ENCODE data around the gene CHD9NB.

DNA sequence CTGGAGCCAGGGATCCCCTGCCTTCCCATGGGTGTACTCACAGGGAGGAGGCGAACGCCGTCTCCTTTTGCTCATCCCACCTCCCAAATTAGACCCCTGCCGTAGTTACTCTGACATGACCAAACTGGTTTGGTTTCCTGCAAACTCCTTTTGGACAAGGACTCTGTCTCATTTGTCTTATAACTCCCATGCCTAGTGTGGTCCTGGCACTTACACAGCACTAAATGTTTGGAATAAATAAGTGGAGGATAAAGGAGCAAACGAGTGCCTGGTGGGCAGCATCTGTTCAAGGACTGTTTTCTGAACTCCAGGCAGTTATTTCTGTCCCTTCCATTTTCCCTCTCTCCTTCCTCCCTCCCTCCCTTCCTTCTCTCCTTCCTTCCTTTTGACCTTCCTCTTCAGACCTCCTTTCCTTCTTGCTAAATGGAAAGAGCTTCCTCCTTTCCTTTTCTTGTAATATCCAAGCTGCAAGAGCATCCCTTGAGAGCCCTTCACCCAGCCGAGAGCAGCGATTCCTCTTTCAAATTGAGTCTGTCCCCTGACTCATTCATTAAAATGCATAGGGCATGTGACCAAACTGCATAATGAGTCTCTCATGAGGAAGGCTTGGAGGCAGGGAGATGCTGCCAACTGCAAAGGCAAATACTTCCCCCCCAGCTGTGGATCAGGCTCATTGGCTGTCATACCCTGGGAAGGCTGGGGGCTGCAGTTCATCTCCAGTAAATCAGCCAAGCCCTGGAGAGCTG, 38.9 kb upstream of the CHD9NB start:
- TF ChIP-seq, protein P1, sequence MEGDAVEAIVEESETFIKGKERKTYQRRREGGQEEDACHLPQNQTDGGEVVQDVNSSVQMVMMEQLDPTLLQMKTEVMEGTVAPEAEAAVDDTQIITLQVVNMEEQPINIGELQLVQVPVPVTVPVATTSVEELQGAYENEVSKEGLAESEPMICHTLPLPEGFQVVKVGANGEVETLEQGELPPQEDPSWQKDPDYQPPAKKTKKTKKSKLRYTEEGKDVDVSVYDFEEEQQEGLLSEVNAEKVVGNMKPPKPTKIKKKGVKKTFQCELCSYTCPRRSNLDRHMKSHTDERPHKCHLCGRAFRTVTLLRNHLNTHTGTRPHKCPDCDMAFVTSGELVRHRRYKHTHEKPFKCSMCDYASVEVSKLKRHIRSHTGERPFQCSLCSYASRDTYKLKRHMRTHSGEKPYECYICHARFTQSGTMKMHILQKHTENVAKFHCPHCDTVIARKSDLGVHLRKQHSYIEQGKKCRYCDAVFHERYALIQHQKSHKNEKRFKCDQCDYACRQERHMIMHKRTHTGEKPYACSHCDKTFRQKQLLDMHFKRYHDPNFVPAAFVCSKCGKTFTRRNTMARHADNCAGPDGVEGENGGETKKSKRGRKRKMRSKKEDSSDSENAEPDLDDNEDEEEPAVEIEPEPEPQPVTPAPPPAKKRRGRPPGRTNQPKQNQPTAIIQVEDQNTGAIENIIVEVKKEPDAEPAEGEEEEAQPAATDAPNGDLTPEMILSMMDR (IDR thresholded peaks at IDR 0.05; ENCODE audit: poor library complexity) = no peak
- TF ChIP-seq EZH2 (IDR thresholded peaks at IDR 0.05; ENCODE audit: borderline replicate concordance) (no peak), EZH2phosphoT487 (IDR thresholded peaks at IDR 0.05; ENCODE audit: low read depth, severe bottlenecking, unreplicated experiment) (no peak)
